Kidney epithelial cell (primary cell): ENCODE data around the gene BTNL8. TPM values are rescaled to one million over a fixed set of nuclear protein-coding genes. Genes with fewer than 3 reads are reported as not detected.

ENCODE experiments used
- DNase-seq: peaks from one replicate; pipeline ENCODE4 v3.0.0-alpha.2; 2010; ENCODE audit warnings: low read depth
- H3K27me3 ChIP-seq: 2 replicates; pipeline ENCODE4 v1.6.0; 2011; ENCODE audit warnings: low read length; ENCODE audit not compliant: control insufficient read depth, insufficient read depth
- H3K36me3 ChIP-seq: 2 replicates; pipeline ENCODE4 v1.5.1; 2011; ENCODE audit warnings: low read length; ENCODE audit not compliant: control insufficient read depth, insufficient read depth
- H3K4me3 ChIP-seq: 2 replicates; pipeline ENCODE4 v1.5.1; 2011; ENCODE audit warnings: low read depth, mild to moderate bottlenecking, control low read depth, low read length
- CTCF ChIP-seq: IDR thresholded peaks from 2 replicates; pipeline ENCODE4 v1.5.1; 2011; ENCODE audit warnings: mild to moderate bottlenecking, moderate library complexity, low read length, control low read depth, inconsistent platforms; ENCODE audit not compliant: insufficient read depth, poor library complexity, severe bottlenecking
- total RNA-seq: library from RNA; depleted of rRNA; stranded (reverse); fragments of >200 nt; gene quantifications from 2 replicates; pipeline ENCODE4 v1.2.3, GENCODE V29; 2015

BTNL8 gene
- total RNA-seq, 1 donor from 2014 or later: not detected

- TF ChIP-seq CTCF: no peak
- Histone ChIP-seq H3K27me3 (no peaks in the 10 kb centered on the region), H3K4me3 (no peak overlapping the region), H3K36me3 (no peaks in the 10 kb centered on the region)
- no peak for DNase-seq
Measured at GRCh38 chr5:180900178-180900577, 1.2 kb downstream of the BTNL8 start.

DNA sequence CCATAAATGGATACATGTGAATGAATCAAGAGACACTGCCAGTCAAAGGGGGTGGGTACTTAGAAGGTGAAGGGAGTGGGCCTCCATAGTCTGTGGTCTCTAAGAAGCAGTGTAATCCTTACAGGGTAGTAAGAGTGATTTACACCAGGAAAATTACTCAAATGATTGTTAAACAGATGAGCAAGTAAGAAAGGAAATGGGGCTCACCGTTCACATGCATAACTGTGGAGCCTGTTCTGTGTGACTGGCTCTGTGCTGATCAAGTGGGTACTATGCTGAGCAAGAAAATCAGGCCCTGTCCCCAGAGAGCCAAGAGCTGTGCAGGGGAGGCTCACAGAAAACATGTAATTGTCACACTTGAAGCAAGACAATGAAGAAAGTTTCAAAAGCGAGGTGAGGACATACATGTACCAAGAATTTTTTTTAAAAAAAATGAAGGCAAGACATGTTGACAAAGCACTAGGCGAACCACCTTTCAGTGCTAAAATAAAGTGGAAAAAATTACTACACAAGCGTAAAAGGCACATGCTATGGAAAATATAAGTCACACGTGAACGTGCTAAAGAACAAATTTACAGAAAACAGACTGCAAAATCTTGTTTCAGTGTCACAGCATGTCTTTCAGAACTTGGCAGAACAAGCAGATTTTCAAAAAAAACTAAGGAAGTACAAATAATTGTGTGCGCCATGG, 2.5 kb downstream of the BTNL8 start:
- no peak for TF ChIP-seq CTCF
- no peak for DNase-seq
- Histone ChIP-seq H3K27me3 (no peaks in the 10 kb centered on the region), H3K36me3 (no peaks in the 10 kb centered on the region), H3K4me3 (no peak overlapping the region)

DNA sequence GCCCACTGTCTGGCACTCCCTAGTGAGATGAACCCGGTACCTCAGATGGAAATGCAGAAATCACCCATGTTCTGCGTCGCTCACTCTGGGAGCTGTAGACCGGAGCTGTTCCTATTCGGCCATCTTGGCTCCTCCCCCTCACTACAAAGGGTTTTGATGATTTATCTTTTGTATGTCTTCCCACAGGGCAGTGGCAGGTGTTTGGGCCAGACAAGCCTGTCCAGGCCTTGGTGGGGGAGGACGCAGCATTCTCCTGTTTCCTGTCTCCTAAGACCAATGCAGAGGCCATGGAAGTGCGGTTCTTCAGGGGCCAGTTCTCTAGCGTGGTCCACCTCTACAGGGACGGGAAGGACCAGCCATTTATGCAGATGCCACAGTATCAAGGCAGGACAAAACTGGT, 9.4 kb downstream of the BTNL8 start:
- no peaks in the 10 kb centered on the region for H3K27me3 ChIP-seq
- TF ChIP-seq CTCF: no peak
- H3K36me3 ChIP-seq: no peaks in the 10 kb centered on the region
- no peak overlapping the region for H3K4me3 ChIP-seq
- DNase-seq: no peak

GRCh38 chr5:180908998-180909731, 10.2 kb downstream of the BTNL8 start:
- no peak for TF ChIP-seq CTCF
- no peak overlapping the region for H3K4me3 ChIP-seq
- no peaks in the 10 kb centered on the region for H3K36me3 ChIP-seq
- no peaks in the 10 kb centered on the region for H3K27me3 ChIP-seq
- DNase-seq: no peak

GRCh38 chr5:180909782-180910181, 10.8 kb downstream of the BTNL8 start:
- TF ChIP-seq CTCF: no peak
- no peaks in the 10 kb centered on the region for H3K27me3 ChIP-seq
- H3K36me3 ChIP-seq: no peaks in the 10 kb centered on the region
- no peak for DNase-seq
- no peak overlapping the region for H3K4me3 ChIP-seq

DNA sequence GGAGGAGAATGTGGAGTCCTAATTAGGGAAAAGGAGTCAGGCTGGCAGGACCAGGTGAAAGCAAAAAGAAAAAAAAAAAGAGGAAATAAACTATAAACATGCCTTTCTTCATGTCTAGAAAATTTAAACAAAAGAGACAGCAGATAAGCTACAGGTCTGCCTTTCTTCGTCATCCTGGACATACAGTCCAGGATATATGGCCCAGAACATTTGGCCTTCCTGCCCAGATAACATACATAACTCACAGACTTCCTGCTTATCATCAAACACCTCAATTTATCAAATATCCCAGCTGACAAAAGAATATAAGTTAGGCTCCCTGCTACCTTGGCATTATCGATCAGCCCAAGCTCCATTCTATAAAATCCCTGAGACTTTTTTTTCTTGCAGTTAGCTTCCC, 11.2 kb downstream of the BTNL8 start:
- TF ChIP-seq CTCF: no peak
- DNase-seq: no peak
- no peaks in the 10 kb centered on the region for H3K36me3 ChIP-seq
- no peak overlapping the region for H3K4me3 ChIP-seq
- H3K27me3 ChIP-seq: no peaks in the 10 kb centered on the region
